ENCODE data around the gene UQCR10.

Gene UQCR10

GRCh38 chr22:29750029-29750428 is 17.1 kb upstream of the UQCR10 start:
- TF ChIP-seq CEBPB (IDR thresholded peaks at IDR 0.05) = no peak
- TF ChIP-seq TEAD4 (IDR thresholded peaks at IDR 0.05) = no peak
- TF ChIP-seq YY1 (IDR thresholded peaks at IDR 0.05; ENCODE audit: low read depth) = no peak
- TF ChIP-seq EGR1 (IDR thresholded peaks at IDR 0.05) = no peak
- no peak for TF ChIP-seq TCF12 (IDR thresholded peaks at IDR 0.05; ENCODE audit: low read depth)

DNA sequence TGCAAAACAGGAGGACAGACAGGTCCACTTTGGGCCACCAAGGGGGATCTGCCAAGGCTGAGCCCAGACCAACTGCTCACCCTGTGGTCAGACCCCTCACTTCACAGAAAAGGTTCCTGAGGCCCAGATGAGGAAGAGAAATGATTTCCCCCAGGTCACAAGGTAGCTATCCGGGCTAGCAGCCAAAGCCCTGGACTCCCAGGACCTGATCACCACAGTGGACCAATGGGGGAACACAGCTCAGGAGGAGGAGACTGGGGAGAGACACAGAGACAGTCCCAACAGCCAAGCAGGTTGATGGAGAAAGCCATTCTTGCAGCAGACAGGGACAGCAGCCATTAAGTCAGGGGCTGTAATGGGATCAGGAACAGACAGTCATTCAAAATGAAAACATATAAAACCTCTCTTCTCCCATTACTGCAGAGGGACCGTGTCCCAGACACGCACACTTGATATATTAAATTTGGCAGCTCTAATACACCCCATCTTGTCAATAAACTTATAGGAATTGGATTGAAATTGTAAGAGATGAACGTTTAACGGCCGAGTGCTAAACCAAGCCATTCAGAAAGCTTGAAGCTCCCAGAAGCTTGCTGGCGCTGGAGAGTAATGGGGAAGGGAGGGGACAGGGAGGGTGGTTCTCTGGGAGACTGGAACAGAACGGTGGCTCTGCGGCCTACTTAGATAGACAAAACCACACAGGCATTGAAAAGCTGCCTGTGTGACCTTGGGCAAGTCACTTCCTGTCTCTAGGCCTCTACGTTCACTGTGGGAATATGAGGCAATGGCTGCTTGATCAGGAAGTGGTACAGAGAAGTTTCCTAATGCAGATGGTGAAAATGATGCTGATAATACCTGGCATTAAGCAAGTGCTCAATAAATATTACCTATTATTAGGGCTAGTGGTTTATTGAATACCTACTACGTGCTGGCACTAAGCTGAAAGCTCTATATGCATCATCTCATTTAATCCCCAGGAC is 16.3 kb upstream of the UQCR10 start:
- TF ChIP-seq REST (IDR thresholded peaks at IDR 0.05; ENCODE audit: low read depth) (no peak), TEAD4 (IDR thresholded peaks at IDR 0.05) (no peak), FOXM1 (IDR thresholded peaks at IDR 0.05; ENCODE audit: borderline replicate concordance, low read depth) (no peak), CEBPB (IDR thresholded peaks at IDR 0.05) (no peak), EP300 (IDR thresholded peaks at IDR 0.05; ENCODE audit: borderline replicate concordance) (no peak), ZBTB7A (IDR thresholded peaks at IDR 0.05; ENCODE audit: low read depth) (no peak), USF1 (IDR thresholded peaks at IDR 0.05) (no peak), TAF1 (IDR thresholded peaks at IDR 0.05; ENCODE audit: low read depth) (no peak), NFIC (IDR thresholded peaks at IDR 0.05) (no peak), YY1 (IDR thresholded peaks at IDR 0.05; ENCODE audit: low read depth) (no peak), RAD21 (IDR thresholded peaks at IDR 0.05; ENCODE audit: low read depth) (no peak), TCF12 (IDR thresholded peaks at IDR 0.05; ENCODE audit: low read depth) (no peak), EGR1 (IDR thresholded peaks at IDR 0.05) (no peak), CREB1 (IDR thresholded peaks at IDR 0.05; ENCODE audit: low read depth) (no peak)
- TF ChIP-seq, protein P1, sequence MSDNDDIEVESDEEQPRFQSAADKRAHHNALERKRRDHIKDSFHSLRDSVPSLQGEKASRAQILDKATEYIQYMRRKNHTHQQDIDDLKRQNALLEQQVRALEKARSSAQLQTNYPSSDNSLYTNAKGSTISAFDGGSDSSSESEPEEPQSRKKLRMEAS (IDR thresholded peaks at IDR 0.05) = no peak

- TF ChIP-seq, protein P1 (IDR thresholded peaks at IDR 0.05) = no peak
- no peak for TF ChIP-seq REST (IDR thresholded peaks at IDR 0.05; ENCODE audit: low read depth)
Observed at GRCh38 chr22:29751669-29752068, 15.5 kb upstream of the UQCR10 start.

DNA sequence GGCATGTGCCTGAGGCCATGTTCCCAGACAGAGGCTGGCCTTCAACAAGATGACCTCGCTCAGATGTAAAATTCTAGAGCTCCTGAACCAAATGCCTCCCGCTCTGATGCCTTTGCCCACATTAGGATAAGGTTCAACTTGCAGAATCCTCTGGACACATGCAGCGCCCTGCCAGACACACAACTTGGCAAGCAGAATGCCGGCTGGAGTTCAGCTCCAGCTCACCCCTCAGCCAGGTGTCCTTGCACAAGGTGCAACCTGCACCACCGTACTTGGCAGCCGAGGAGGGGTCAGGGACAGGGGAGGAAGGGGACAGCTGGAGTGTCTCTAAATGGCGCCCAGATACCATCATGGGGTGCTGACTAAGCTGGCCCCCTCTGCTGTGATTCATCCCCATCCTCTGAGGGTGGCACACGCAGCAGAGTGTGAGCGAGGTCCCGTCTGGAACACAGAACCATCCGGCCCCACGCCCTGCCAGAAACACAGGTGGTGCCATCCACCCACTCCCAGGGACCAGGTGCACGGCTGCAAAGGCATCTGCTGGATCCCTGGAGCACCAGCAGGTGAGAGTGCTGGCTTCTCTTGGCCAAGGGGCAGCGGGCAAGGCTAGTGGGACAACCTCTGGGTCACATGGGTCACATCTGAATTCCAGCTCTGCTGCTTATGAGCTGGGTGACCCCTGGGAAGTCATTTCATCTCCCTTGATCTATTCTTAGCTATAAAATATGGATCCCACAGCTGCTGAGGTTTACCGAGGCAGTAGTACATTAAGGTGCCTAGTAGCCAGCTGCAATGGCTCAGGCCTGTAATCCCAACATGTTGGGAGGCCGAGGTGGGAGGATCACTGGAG is 13.1 kb upstream of the UQCR10 start:
- TF ChIP-seq CEBPB (IDR thresholded peaks at IDR 0.05) (no peak), ZBTB7A (IDR thresholded peaks at IDR 0.05; ENCODE audit: low read depth) (no peak), CREB1 (IDR thresholded peaks at IDR 0.05; ENCODE audit: low read depth) (no peak), FOXM1 (IDR thresholded peaks at IDR 0.05; ENCODE audit: borderline replicate concordance, low read depth) (no peak), USF1 (IDR thresholded peaks at IDR 0.05) (no peak), TCF12 (IDR thresholded peaks at IDR 0.05; ENCODE audit: low read depth) (no peak), NFIC (IDR thresholded peaks at IDR 0.05) (no peak), YY1 (IDR thresholded peaks at IDR 0.05; ENCODE audit: low read depth) (no peak), REST (IDR thresholded peaks at IDR 0.05; ENCODE audit: low read depth) (no peak), RAD21 (IDR thresholded peaks at IDR 0.05; ENCODE audit: low read depth) (no peak), EGR1 (IDR thresholded peaks at IDR 0.05) (no peak), TAF1 (IDR thresholded peaks at IDR 0.05; ENCODE audit: low read depth) (no peak), TEAD4 (IDR thresholded peaks at IDR 0.05) (no peak), EP300 (IDR thresholded peaks at IDR 0.05; ENCODE audit: borderline replicate concordance) (no peak)
- TF ChIP-seq, protein P1 (IDR thresholded peaks at IDR 0.05) = no peak
